Endothelial cell of umbilical vein (primary cell): ENCODE data around the gene SIGLECL1. TPM values are rescaled to one million over a fixed set of nuclear protein-coding genes. Genes with fewer than 3 reads are reported as not detected.

Experiments
- BruUV-seq: library from RNA; stranded (reverse); fragments of 400-500 nt; replicated peaks from 2 replicates; lab custom pipeline; 2021; lab: Mats Ljungman, UMichigan
- CTCF ChIA-PET: fragments of 300-600, 350-600 bp; sonication (Branson Sonifier 250); formaldehyde crosslinking; loops from one replicate; lab custom pipeline; 2021; ENCODE audit warnings: antibody characterized with exemption, inconsistent platforms; lab: Charles Lee
- POLR2A ChIA-PET: fragments of 300-600, 350-600 bp; sonication (Branson Sonifier 250); formaldehyde crosslinking; loops from one replicate; lab custom pipeline; 2021; ENCODE audit warnings: antibody characterized with exemption, inconsistent platforms; lab: Charles Lee
- DNase-seq: peaks from one replicate; pipeline ENCODE4 v3.0.0-alpha.2; 2011; ENCODE audit warnings: low read depth, low spot score
- FAIRE-seq: peaks from 2 replicates; lab custom pipeline; 2011; peaks lifted over from hg19 to GRCh38; lab: Jason Lieb, UNC
- H2AFZ ChIP-seq: 2 replicates; pipeline ENCODE4 v1.6.0; 2012; ENCODE audit warnings: low read depth, low read length, control low read depth, inconsistent platforms
- H3K27ac ChIP-seq: 2 replicates; pipeline ENCODE4 v1.5.1; 2011; ENCODE audit warnings: low read depth, mild to moderate bottlenecking, control low read depth, low read length, moderate library complexity; ENCODE audit not compliant: insufficient read depth
- H3K27me3 ChIP-seq, 2 experiments: 2 replicates each; pipeline versions ENCODE4 v1.6.0 to v1.6.1; 2011; ENCODE audit warnings: low read length in 2 of 2, mixed read lengths in 1 of 2; ENCODE audit not compliant: control insufficient read depth in 2 of 2, insufficient read depth in 2 of 2
- H3K36me3 ChIP-seq, 2 experiments: 2 replicates in 1 of 2; 3 replicates in 1 of 2; pipeline ENCODE4 v1.5.1; 2011; ENCODE audit warnings: low read length in 2 of 2, mild to moderate bottlenecking in 1 of 2, moderate library complexity in 1 of 2; ENCODE audit not compliant: control insufficient read depth in 2 of 2, insufficient read depth in 2 of 2; ENCODE audit errors: extremely low read depth in 1 of 2
- H3K4me1 ChIP-seq: 3 replicates; pipeline ENCODE4 v1.5.1; 2011; ENCODE audit warnings: mild to moderate bottlenecking, low read length; ENCODE audit not compliant: control insufficient read depth, insufficient read depth; ENCODE audit errors: extremely low read depth
- H3K4me2 ChIP-seq: 2 replicates; pipeline ENCODE4 v1.6.1; 2011; ENCODE audit warnings: low read length, control low read depth, mixed read lengths; ENCODE audit not compliant: insufficient read depth
- H3K4me3 ChIP-seq, 3 experiments: fragments of 200-600 bp in 1 of 3; sonication (generic), shearing (Covaris generic) in 1 of 3; replicated peaks in 1 of 3; 2 replicates each; pipeline ENCODE4 v1.5.1; 2011 to 2016; ENCODE audit warnings: control low read depth in 3 of 3, low read length in 3 of 3, mild to moderate bottlenecking in 2 of 3, inconsistent platforms in 1 of 3, low read depth in 1 of 3, moderate library complexity in 1 of 3; ENCODE audit not compliant: insufficient read depth in 1 of 3
- H3K79me2 ChIP-seq: 2 replicates; pipeline ENCODE4 v1.6.0; 2012; ENCODE audit warnings: low read length, inconsistent platforms; ENCODE audit not compliant: control insufficient read depth, insufficient read depth
- H3K9ac ChIP-seq: replicated peaks from 2 replicates; pipeline ENCODE3; 2011; ENCODE audit warnings: low read length, control low read depth; ENCODE audit not compliant: insufficient read depth; ENCODE audit errors: extremely low read depth
- H3K9me1 ChIP-seq: replicated peaks from 3 replicates; pipeline ENCODE4 v1.6.0; 2011; ENCODE audit warnings: mild to moderate bottlenecking, low read length; ENCODE audit not compliant: control insufficient read depth, insufficient read depth; ENCODE audit errors: extremely low read depth
- H3K9me3 ChIP-seq: replicated peaks from 2 replicates; pipeline ENCODE4 v1.5.1; 2012; ENCODE audit warnings: low read length, inconsistent platforms; ENCODE audit not compliant: control insufficient read depth, insufficient read depth
- H4K20me1 ChIP-seq: replicated peaks from 2 replicates; pipeline ENCODE3; 2011; ENCODE audit warnings: mild to moderate bottlenecking, low read length; ENCODE audit not compliant: control insufficient read depth, insufficient read depth; ENCODE audit errors: extremely low read depth
- CTCF ChIP-seq, 2 donors: IDR thresholded peaks; 1 replicate in 1 of 2; 2 replicates in 1 of 2; pipeline ENCODE4 v1.5.1; 2011; ENCODE audit warnings: low read length in 2 of 2, mild to moderate bottlenecking in 2 of 2, moderate library complexity in 2 of 2, control low read depth in 1 of 2, inconsistent platforms in 1 of 2, low read depth in 1 of 2; ENCODE audit not compliant: insufficient read depth in 1 of 2; ENCODE audit errors: extremely low read depth in 1 of 2
- EZH2 ChIP-seq: IDR thresholded peaks from 2 replicates; pipeline ENCODE4 v1.6.1; 2012; ENCODE audit warnings: borderline replicate concordance, low read depth, mild to moderate bottlenecking, moderate library complexity, low read length, inconsistent platforms; ENCODE audit not compliant: severe bottlenecking
- FOS ChIP-seq: IDR thresholded peaks from 2 replicates; pipeline ENCODE4 v1.6.1; 2011; ENCODE audit warnings: mild to moderate bottlenecking, low read length, moderate library complexity, borderline replicate concordance; ENCODE audit not compliant: insufficient read depth
- GATA2 ChIP-seq: IDR thresholded peaks from 2 replicates; pipeline ENCODE4 v1.7.0; 2011; ENCODE audit warnings: low read depth, mild to moderate bottlenecking, moderate library complexity, mixed read lengths, low read length; ENCODE audit not compliant: insufficient read length, insufficient read depth
- JUN ChIP-seq: IDR thresholded peaks from 2 replicates; pipeline ENCODE4 v1.6.1; 2011; ENCODE audit warnings: borderline replicate concordance, low read depth; ENCODE audit not compliant: insufficient read length, insufficient read depth
- MAX ChIP-seq: IDR thresholded peaks from 2 replicates; pipeline ENCODE4 v1.6.1; 2011; ENCODE audit not compliant: insufficient read depth, insufficient read length
- MYC ChIP-seq: IDR thresholded peaks from one replicate; pipeline ENCODE4 v1.6.1; 2011; ENCODE audit warnings: mild to moderate bottlenecking, low read depth, low read length
- POLR2A ChIP-seq: IDR thresholded peaks from 2 replicates; pipeline ENCODE4 v1.6.1; 2012; ENCODE audit warnings: low read depth, mild to moderate bottlenecking, control low read depth, low read length
- POLR2AphosphoS5 ChIP-seq: IDR thresholded peaks from 2 replicates; pipeline ENCODE4 v1.6.1; 2012; ENCODE audit warnings: low read depth, mild to moderate bottlenecking, control low read depth, low read length, moderate library complexity; ENCODE audit not compliant: insufficient read depth
- dilution Hi-C: fragments of 300-500 bp; cut with MboI; formaldehyde crosslinking; loops from one replicate; pipeline ENCODE4 v1.15.0; 2019; ENCODE audit warnings: low sequenced_read_pairs; ENCODE audit not compliant: extremely low pct_ligation_motif_present
- intact Hi-C: fragments of 100-400 bp; cut with micrococcal nuclease; formaldehyde crosslinking; loops from one replicate; pipeline ENCODE4 v1.10.0; 2022
- polyA plus RNA-seq, 4 experiments: library from polyadenylated mRNA; depleted of rRNA in 3 of 4; stranded (reverse) in 3 of 4; unstranded in 1 of 4; fragments of >200 nt; gene quantifications; 2 replicates each; pipeline versions ENCODE4 v1.2.1 to v1.2.3, GENCODE V29; 2011 to 2012; ENCODE audit warnings: missing spikeins in 1 of 4
- total RNA-seq: library from RNA; stranded (reverse); gene quantifications from 2 replicates; pipeline ENCODE4 v1.2.3, GENCODE V29; 2021

Gene SIGLECL1
- total and polyA plus RNA-seq, 2 donors (not counting 3 experiments of a cell fraction or from before 2014, with no cell fraction given) = not detected

- Histone ChIP-seq H3K27me3 (no peaks in the 10 kb centered on the region), H3K9me3 (no peaks in the 10 kb centered on the region), H3K36me3 (no peaks in the 10 kb centered on the region), H3K9ac (no peak overlapping the region), H3K79me2 (no peaks in the 10 kb centered on the region), H3K4me2 (no peak overlapping the region), H2AFZ (no peak overlapping the region), H3K27ac (no peak overlapping the region), H3K4me1 (no peaks in the 10 kb centered on the region), H4K20me1 (no peaks in the 10 kb centered on the region), H3K9me1 (no peaks in the 10 kb centered on the region), H3K4me3 (no peak overlapping the region)
- TF ChIP-seq POLR2AphosphoS5 (no peak), FOS (no peak), POLR2A (no peak), GATA2 (no peak), MAX (no peak), JUN (no peak), MYC (no peak)
- ChIA-PET CTCF (no interaction called here), POLR2A (no interaction called here)
- dilution Hi-C loops = no loop called here
- no TSS peak for BruUV-seq
- DNase-seq (no peak), FAIRE-seq (no peak)
- intact Hi-C loops = no loop called here
Observed at GRCh38 chr19:51294211-51294976, 43.5 kb downstream of the SIGLECL1 start.

GRCh38 chr19:51294977-51295375 lies 44.1 kb downstream of the SIGLECL1 start:
- TF ChIP-seq FOS (no peak), POLR2AphosphoS5 (no peak), CTCF (IDR thresholded peaks at IDR 0.05; ENCODE audit: extremely low read depth in 1 of 2, insufficient read depth in 1 of 2, low read depth in 1 of 2, low read length in 2 of 2) (no peak), GATA2 (no peak), JUN (no peak), POLR2A (no peak), MAX (no peak), EZH2 (no peak), MYC (no peak)
- intact Hi-C loops = no loop called here
- CTCF ChIA-PET = no interaction called here

More at GRCh38 chr19:51294977-51295375, 44.1 kb downstream of the SIGLECL1 start:
- H3K27me3 ChIP-seq = no peaks in the 10 kb centered on the region
- no peak overlapping the region for H3K9ac ChIP-seq
- POLR2A ChIA-PET = no interaction called here
- H3K36me3 ChIP-seq = no peaks in the 10 kb centered on the region
- no peak overlapping the region for H3K4me2 ChIP-seq
- no peaks in the 10 kb centered on the region for H3K9me1 ChIP-seq
- H3K4me1 ChIP-seq = no peaks in the 10 kb centered on the region
- no peak overlapping the region for H3K4me3 ChIP-seq
- no peak overlapping the region for H2AFZ ChIP-seq
- dilution Hi-C loops = no loop called here
- no TSS peak for BruUV-seq
- no peaks in the 10 kb centered on the region for H4K20me1 ChIP-seq
- no peak for DNase-seq
- H3K27ac ChIP-seq = no peak overlapping the region
- no peak for FAIRE-seq
- H3K9me3 ChIP-seq = no peaks in the 10 kb centered on the region
- H3K79me2 ChIP-seq = no peaks in the 10 kb centered on the region
